Measurements from ENCODE around the gene HSPB7.
A peak's percentile ranks its signal among the peaks of the same experiment; 100 is the strongest.
"Not testable (repeated sequence)": the region's sequence is repeated elsewhere in the genome, so short reads cannot be mapped to it uniquely, and the experiment has no call there.

HSPB7 gene

DNA sequence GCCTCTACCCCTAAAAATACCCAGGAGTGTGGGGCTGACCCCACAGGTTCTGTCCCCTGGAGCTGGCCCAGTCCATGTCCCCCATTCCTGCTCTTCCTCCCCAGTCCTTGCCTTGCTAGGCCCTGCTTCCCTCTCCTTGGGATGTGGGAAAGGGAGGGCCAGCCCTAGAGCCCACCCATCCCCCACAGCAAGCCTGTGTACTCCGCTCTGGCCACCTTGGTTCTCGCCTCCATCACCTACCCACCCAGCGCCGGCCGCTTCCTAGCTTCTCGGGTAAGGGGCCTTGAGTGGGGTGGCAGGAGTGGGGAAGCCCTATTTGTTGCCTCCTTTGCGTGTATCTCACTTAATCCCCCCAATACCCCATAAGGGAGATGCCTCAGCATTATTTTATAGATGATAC lies 32.5 kb upstream of the HSPB7 start:
- DNase-seq (ENCODE audit: low read depth in 2 of 2) = no peak

DNA sequence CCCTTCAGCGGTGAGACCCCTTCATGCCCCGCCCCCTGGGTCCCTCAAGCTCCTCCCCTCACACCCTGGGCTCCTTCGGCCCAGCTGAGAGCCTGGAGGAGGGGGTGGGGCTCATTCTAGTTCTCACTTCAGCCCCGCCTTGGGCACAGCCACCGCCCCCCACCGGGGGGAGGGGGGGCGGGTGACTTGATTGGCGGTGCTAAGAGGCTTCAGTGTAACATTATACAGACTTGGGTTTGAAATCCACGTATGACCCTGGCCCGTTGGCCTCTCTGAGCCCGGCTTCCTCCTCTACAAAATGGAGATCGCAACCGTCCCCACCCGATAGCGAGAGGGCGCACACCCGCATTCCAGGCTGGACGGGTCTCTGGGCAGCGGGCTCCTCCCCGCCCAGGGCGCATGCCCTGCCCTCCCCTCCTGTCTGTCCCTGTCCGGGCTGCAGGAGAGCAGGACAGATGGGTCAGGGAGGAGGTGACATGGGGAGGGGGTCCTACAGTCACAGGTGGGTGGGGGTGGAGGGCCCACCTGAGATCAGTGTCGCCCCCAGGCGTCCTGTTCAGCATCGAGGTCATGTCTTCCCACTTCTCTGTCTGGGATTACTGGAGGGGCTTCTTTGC lies 30.8 kb upstream of the HSPB7 start:
- DNase-seq (ENCODE audit: low read depth in 2 of 2) = peak in 1 of 2 donors; percentile 33

GRCh38 chr1:16047791-16048475 lies 30.1 kb upstream of the HSPB7 start:
- no peak for DNase-seq (ENCODE audit: low read depth in 2 of 2)

DNA sequence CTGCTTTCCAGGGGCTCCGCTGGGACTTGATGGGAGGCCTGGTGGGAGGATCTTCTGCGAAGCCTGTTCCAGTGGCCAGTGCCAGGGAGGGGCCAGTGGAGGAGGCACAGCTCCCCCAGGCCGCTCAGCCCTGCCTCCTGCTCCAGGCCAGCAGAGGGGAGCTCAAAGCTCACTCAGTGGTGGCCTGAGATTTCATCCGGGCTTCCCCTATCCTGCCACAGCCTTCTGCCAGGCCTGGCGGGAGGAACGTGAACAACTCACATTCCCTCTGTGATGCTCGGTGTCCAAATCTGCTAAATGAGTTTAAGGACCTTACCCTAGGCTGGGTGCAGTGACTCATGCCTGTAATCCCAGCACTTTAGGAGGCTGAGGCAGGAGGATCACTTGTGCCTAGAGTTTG lies 29.0 kb upstream of the HSPB7 start:
- DNase-seq (ENCODE audit: low read depth in 2 of 2) = no peak

GRCh38 chr1:16043950-16044349 lies 26.1 kb upstream of the HSPB7 start:
- DNase-seq (ENCODE audit: low read depth in 2 of 2) = no peak

DNA sequence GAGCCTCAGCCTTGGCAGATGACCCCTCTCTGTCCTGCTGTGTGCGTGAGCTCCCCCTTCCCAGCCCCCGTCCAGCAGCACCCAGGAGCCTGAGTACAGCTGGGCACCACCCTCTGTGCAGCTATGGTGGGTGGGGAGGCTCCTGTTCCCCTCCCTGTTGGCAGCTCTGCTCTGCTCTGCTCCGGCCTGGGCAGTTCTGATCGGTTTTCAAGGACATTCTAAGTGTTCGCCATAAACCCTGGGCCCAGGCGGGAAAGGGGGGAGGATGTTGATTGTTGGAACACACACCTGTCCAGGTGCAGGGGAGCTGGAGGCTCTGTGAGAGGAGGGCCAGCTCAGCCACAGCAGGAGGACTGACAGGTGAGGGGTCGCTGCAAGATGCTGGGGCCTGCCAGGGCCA lies 25.7 kb upstream of the HSPB7 start, which contains the start of gene CLCNKB:
CLCNKB (plus strand) TSS at position 262 of the 400 bp plus-strand sequence. CDS start 711 bp downstream, outside the sequence.
- no peak for DNase-seq (ENCODE audit: low read depth in 2 of 2)

GRCh38 chr1:16042654-16043053 lies 24.8 kb upstream of the HSPB7 start:
- not testable (repeated sequence) for DNase-seq (ENCODE audit: low read depth in 2 of 2)

GRCh38 chr1:16042096-16042495 lies 24.3 kb upstream of the HSPB7 start:
- no peak for DNase-seq (ENCODE audit: low read depth in 2 of 2)

- no peak for DNase-seq (ENCODE audit: low read depth in 2 of 2)
These were observed 23.4 kb upstream of the HSPB7 start for GRCh38 chr1:16041200-16041599.

GRCh38 chr1:16039871-16040270 lies 22.0 kb upstream of the HSPB7 start:
- not testable (repeated sequence) for DNase-seq (ENCODE audit: low read depth in 2 of 2)

DNA sequence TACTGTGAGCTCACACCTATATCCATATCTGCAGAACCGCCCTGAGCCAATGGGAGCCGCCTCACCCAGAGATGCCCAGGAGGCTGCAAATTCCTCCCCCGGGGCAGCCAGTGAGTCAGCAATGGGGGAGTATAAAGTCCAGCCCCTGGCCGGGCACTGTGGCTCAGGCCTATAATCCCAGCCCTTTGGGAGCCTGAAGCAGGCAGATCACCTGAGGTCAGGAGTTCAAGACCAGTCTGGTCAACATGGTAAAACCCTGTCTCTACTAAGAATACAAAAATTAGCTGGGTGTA lies 20.7 kb upstream of the HSPB7 start:
- DNase-seq (ENCODE audit: low read depth in 2 of 2) = no peak

GRCh38 chr1:16036461-16036860 lies 18.6 kb upstream of the HSPB7 start:
- not testable (repeated sequence) for DNase-seq (ENCODE audit: low read depth in 2 of 2)

DNA sequence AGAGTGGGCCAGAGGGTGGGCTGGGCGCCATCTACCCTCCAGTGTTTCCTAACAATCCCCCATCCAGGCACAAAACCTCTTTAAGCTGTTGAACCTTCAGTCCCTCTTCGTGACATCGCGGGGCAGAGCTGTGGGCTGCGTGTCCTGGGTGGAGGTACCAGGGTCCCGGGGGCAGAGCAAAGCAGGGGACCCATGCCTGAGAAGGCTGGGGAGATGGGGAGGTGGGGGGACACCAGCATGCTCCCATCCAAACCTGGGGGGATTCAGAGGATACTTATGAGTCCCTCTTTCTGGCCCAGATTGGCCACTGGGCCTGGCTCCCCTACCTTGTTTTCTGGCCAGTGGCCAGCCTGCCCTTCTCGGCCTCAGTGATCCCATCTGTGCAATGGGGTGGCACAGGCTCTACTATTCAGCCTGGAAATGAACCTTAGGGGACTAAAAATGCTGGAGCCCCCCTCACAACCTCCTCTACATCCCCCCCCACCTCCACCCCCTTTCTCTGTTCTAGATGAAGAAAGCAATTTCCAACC lies 15.3 kb upstream of the HSPB7 start:
- DNase-seq (ENCODE audit: low read depth in 2 of 2) = not testable (repeated sequence)

GRCh38 chr1:16032388-16033102 lies 14.7 kb upstream of the HSPB7 start:
- peak; percentile 60 to 62 for DNase-seq (ENCODE audit: low read depth in 2 of 2)

- DNase-seq (ENCODE audit: low read depth in 2 of 2) = no peak
These were observed 13.7 kb upstream of the HSPB7 start for GRCh38 chr1:16031551-16031950.

GRCh38 chr1:16029288-16029687 lies 11.4 kb upstream of the HSPB7 start:
- DNase-seq (ENCODE audit: low read depth in 2 of 2) = no peak

- not testable (repeated sequence) for DNase-seq (ENCODE audit: low read depth in 2 of 2)
These were observed 11.1 kb upstream of the HSPB7 start for GRCh38 chr1:16029003-16029268.

DNA sequence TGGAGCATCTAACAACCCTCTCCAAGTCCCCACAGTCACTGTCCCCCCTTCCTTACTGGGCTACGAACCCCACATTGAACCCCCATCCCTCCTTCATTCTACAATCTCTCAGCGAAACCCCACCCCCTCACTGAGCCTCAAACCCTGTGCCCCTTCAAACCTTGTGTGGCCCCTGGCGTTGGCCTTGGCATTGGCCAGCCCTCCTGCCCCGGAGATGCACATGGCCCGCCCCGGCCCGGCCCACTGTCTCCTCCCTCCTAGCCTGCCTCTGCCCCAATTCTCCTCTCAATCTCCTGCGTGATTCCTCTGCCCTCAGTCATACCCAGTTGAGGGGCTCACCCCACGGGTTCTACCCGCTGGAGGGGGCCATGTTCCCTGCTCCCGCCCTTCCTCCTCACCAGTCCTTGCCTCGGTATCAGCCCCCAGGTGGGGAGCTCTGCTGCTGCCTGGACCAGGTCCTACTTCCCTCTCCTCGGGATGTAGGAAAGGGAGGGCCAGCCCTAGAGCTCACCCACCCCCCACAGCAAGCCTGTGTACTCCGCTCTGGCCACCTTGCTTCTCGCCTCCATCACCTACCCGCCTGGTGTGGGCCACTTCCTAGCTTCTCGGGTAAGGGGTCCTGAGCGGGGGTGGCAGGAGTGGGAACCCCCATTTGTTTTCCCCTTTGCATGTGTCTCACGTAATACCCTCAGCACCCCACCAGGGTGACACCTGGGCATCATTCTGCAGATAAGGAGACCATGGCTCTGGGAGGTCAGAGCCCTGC lies 10.6 kb upstream of the HSPB7 start:
- DNase-seq (ENCODE audit: low read depth in 2 of 2) = no peak

GRCh38 chr1:16026723-16027484 lies 9.1 kb upstream of the HSPB7 start:
- DNase-seq (ENCODE audit: low read depth in 2 of 2) = peak; percentile 16 to 31

GRCh38 chr1:16026302-16026701 lies 8.5 kb upstream of the HSPB7 start:
- DNase-seq (ENCODE audit: low read depth in 2 of 2) = not testable (repeated sequence)

GRCh38 chr1:16023050-16023653 lies 5.3 kb upstream of the HSPB7 start:
- DNase-seq (ENCODE audit: low read depth in 2 of 2) = no peak

Data from stimulated activated CD4-positive, alpha-beta T cell treated with anti-CD3 and anti-CD28 coated beads, Interleukin-4, amount 100 ng/mL, for 48 hours (primary cell).